Ureter (tissue), 1 donor: ENCODE measurements around the gene KCTD6. TPM values are rescaled to one million over a fixed set of nuclear protein-coding genes. Genes with fewer than 3 reads are reported as not detected.

Experiments used
- DNase-seq: peaks from one replicate; pipeline ENCODE4 v3.0.0-alpha.2; 2020; ENCODE audit warnings: low spot score
- total RNA-seq: library from RNA; stranded (reverse); gene quantifications from one replicate; pipeline ENCODE4 v1.2.4, GENCODE V29; 2023
- donor health status: DM: yes; HTN: yes; CAD: no.

The KCTD6 gene
- total RNA-seq, result 11.4 TPM

- peak; percentile 93 for DNase-seq
Observed at GRCh38 chr3:58491506-58492402, at the start of gene KCTD6. TSS of gene KCTD6 (plus strand) at chr3:58492096. CDS start at chr3:58498756, 6,660 bp downstream.

GRCh38 chr3:58452176-58452575 lies 39.7 kb upstream of the KCTD6 start:
- DNase-seq, result no peak

- no peak for DNase-seq
Observed at GRCh38 chr3:58459160-58459559, 32.7 kb upstream of the KCTD6 start.

- DNase-seq, result no peak
Observed at GRCh38 chr3:58462829-58463180, 29.1 kb upstream of the KCTD6 start.

- DNase-seq, result peak; percentile 59
Observed at GRCh38 chr3:58463181-58463941, 28.5 kb upstream of the KCTD6 start.

- DNase-seq, result no peak
Observed at GRCh38 chr3:58463942-58464271, 28.0 kb upstream of the KCTD6 start.

GRCh38 chr3:58464866-58465265 lies 27.0 kb upstream of the KCTD6 start:
- DNase-seq, result no peak

GRCh38 chr3:58466899-58467563 lies 24.9 kb upstream of the KCTD6 start:
- no peak for DNase-seq

- no peak for DNase-seq
Observed at GRCh38 chr3:58469096-58469495, 22.8 kb upstream of the KCTD6 start.

- no peak for DNase-seq
Observed at GRCh38 chr3:58470363-58471024, 21.4 kb upstream of the KCTD6 start.

- DNase-seq, result peak; percentile 71
Observed at GRCh38 chr3:58471025-58471887, 20.6 kb upstream of the KCTD6 start.

GRCh38 chr3:58473275-58473674 lies 18.6 kb upstream of the KCTD6 start:
- DNase-seq, result no peak

GRCh38 chr3:58474348-58474911 lies 17.5 kb upstream of the KCTD6 start:
- no peak for DNase-seq

GRCh38 chr3:58474967-58475578 lies 16.8 kb upstream of the KCTD6 start:
- DNase-seq, result no peak

GRCh38 chr3:58478781-58479180 lies 13.1 kb upstream of the KCTD6 start:
- no peak for DNase-seq

- DNase-seq, result no peak
Observed at GRCh38 chr3:58480309-58480708, 11.6 kb upstream of the KCTD6 start.

- DNase-seq, result no peak
Observed at GRCh38 chr3:58482917-58483636, 8.8 kb upstream of the KCTD6 start.

GRCh38 chr3:58484045-58484721 lies 7.7 kb upstream of the KCTD6 start:
- DNase-seq, result no peak

- no peak for DNase-seq
Observed at GRCh38 chr3:58484722-58485069, 7.2 kb upstream of the KCTD6 start.
